Measurements from ENCODE around the gene GPR12. TPM values are rescaled to one million over a fixed set of nuclear protein-coding genes. Genes with fewer than 3 reads are reported as not detected.

GPR12 gene
- total RNA-seq, 1 donor from 2014 or later: 2.5 TPM

DNA sequence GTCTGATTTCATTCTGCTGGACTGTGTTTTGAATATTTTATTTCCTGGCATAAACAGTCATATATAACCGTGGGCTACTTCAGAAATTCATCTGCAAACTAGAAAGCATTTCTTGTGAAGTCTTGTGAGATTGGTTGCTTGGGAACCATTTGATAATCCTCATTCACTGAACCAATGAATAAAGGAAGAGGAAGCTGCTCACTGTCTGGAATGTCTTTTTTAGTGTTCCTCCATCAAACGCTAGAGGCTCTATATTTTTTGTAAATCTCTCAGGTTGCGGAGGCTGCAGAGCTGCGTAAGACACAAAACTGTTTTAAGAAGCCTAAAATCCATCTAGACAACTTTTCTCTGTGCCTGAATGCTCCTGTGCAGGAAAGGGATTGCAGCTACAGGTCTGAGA is 18.7 kb upstream of the GPR12 start:
- Mint-ChIP-seq H3K36me3 (ENCODE audit: unreplicated experiment) (peaks cover 8% of the 10 kb centered on the region), H3K27ac (ENCODE audit: unreplicated experiment) (no peak overlapping the region), H3K9me3 (ENCODE audit: unreplicated experiment) (no peaks in the 10 kb centered on the region), H3K27me3 (ENCODE audit: unreplicated experiment) (no peaks in the 10 kb centered on the region), H3K4me3 (ENCODE audit: unreplicated experiment) (no peak overlapping the region), H3K4me1 (ENCODE audit: low read depth, unreplicated experiment) (no peaks in the 10 kb centered on the region)
- DNase-seq: no peak
- no peak for TF ChIP-seq CTCF (IDR thresholded peaks at IDR 0.05; ENCODE audit: partially characterized antibody, unreplicated experiment)

DNA sequence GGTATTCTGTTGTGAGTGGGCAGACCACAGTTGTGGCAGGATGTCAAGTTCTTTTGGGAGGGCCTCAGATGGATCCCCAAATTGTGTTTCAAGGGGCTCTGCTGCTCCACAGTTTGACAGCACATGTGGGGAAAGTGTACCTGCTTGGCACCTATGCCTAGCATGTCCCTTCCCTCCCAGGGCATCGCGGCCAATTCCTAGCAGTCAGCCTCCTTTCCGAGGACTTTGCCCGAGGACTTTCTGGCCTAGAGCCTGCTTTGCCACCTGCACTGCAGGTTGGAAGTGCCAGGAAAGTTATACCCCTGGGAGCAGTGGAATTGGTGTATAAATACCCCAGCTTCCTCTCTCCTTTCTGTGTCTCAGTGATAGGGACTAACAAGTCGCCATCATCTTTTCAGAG is 11.9 kb upstream of the GPR12 start:
- no peak overlapping the region for H3K4me3 Mint-ChIP-seq (ENCODE audit: unreplicated experiment)
- H3K9me3 Mint-ChIP-seq (ENCODE audit: unreplicated experiment): peaks cover 2% of the 10 kb centered on the region
- H3K36me3 Mint-ChIP-seq (ENCODE audit: unreplicated experiment): peaks cover 4% of the 10 kb centered on the region
- no peak for DNase-seq
- peaks cover 1% of the 10 kb centered on the region for H3K27me3 Mint-ChIP-seq (ENCODE audit: unreplicated experiment)
- no peaks in the 10 kb centered on the region for H3K4me1 Mint-ChIP-seq (ENCODE audit: low read depth, unreplicated experiment)
- no peak overlapping the region for H3K27ac Mint-ChIP-seq (ENCODE audit: unreplicated experiment)
- TF ChIP-seq CTCF (IDR thresholded peaks at IDR 0.05; ENCODE audit: partially characterized antibody, unreplicated experiment): no peak

DNA sequence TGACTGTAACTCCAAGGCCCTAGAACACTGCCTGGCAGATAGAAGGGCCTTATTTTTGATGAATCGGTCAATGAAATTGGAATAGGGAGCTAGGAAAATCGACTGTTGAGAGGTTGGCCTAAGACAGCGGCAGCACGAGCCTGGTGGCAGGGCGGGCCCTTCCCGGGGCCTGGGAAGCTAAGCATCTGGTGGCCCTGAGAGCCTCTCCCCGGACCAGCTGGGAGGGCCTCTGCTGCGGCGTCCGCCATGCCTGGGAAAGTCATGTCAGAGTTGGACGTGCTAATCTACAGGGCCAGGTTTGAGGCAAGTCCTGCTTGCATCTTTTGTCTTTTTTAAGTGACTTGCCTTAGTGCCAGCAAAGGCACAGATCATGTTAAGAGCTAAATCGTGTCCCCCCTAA is 11.2 kb upstream of the GPR12 start:
- H3K36me3 Mint-ChIP-seq (ENCODE audit: unreplicated experiment): peaks cover 4% of the 10 kb centered on the region

GRCh38 chr13:26762745-26763345 is 2.3 kb upstream of the GPR12 start:
- TF ChIP-seq CTCF (IDR thresholded peaks at IDR 0.05; ENCODE audit: partially characterized antibody, unreplicated experiment): no peak
- no peak overlapping the region for H3K4me3 Mint-ChIP-seq (ENCODE audit: unreplicated experiment)
- peaks cover 3% of the 10 kb centered on the region for H3K4me1 Mint-ChIP-seq (ENCODE audit: low read depth, unreplicated experiment)
- peaks cover 10% of the 10 kb centered on the region for H3K36me3 Mint-ChIP-seq (ENCODE audit: unreplicated experiment)
- peaks cover 32% of the 10 kb centered on the region for H3K27me3 Mint-ChIP-seq (ENCODE audit: unreplicated experiment)
- H3K27ac Mint-ChIP-seq (ENCODE audit: unreplicated experiment): no peak overlapping the region
- peaks cover 19% of the 10 kb centered on the region for H3K9me3 Mint-ChIP-seq (ENCODE audit: unreplicated experiment)
- no peak for DNase-seq

More for the DNA sequence above, 11.2 kb upstream of the GPR12 start:
- H3K4me1 Mint-ChIP-seq (ENCODE audit: low read depth, unreplicated experiment): no peaks in the 10 kb centered on the region
- H3K27ac Mint-ChIP-seq (ENCODE audit: unreplicated experiment): no peak overlapping the region
- no peak for DNase-seq
- no peak for TF ChIP-seq CTCF (IDR thresholded peaks at IDR 0.05; ENCODE audit: partially characterized antibody, unreplicated experiment)
- H3K9me3 Mint-ChIP-seq (ENCODE audit: unreplicated experiment): peaks cover 2% of the 10 kb centered on the region
- H3K4me3 Mint-ChIP-seq (ENCODE audit: unreplicated experiment): no peak overlapping the region
- peaks cover 1% of the 10 kb centered on the region for H3K27me3 Mint-ChIP-seq (ENCODE audit: unreplicated experiment)

- Mint-ChIP-seq H3K36me3 (ENCODE audit: unreplicated experiment) (peaks cover 10% of the 10 kb centered on the region), H3K9me3 (ENCODE audit: unreplicated experiment) (peaks cover 20% of the 10 kb centered on the region), H3K27me3 (ENCODE audit: unreplicated experiment) (peaks cover 32% of the 10 kb centered on the region), H3K27ac (ENCODE audit: unreplicated experiment) (no peak overlapping the region), H3K4me1 (ENCODE audit: low read depth, unreplicated experiment) (peaks cover 3% of the 10 kb centered on the region), H3K4me3 (ENCODE audit: unreplicated experiment) (peak overlapping the region; percentile 82)
- peak; percentile 48 for DNase-seq
- no peak for TF ChIP-seq CTCF (IDR thresholded peaks at IDR 0.05; ENCODE audit: partially characterized antibody, unreplicated experiment)
These were observed 421 bp upstream of the GPR12 start for GRCh38 chr13:26760832-26761582.
